Left kidney (tissue), 8 donors: Measurements from ENCODE around the gene KRTAP6-3. TPM values are rescaled to one million over a fixed set of nuclear protein-coding genes. Genes with fewer than 3 reads are reported as not detected.

Experiments
- DNase-seq: peaks from one replicate; pipeline ENCODE4 v3.0.0-alpha.2; 2013
- long read RNA-seq, 8 donors: transcript quantifications; one replicate each; lab custom pipeline, GENCODE V29; 2026
- polyA plus RNA-seq: library from polyadenylated mRNA; unstranded; fragments of 120-200 nt; gene quantifications from one replicate; pipeline ENCODE4 v1.2.1, GENCODE V29; 2013; ENCODE audit not compliant: insufficient read length

KRTAP6-3 gene, protein sequence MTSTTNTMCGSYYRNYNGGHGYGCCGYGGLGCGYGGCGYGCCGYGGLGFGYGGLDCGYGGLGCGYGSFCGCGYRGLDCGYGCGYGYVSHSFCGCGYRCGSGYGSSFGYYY
- not detected for polyA plus RNA-seq
- long read RNA-seq, donor 1, result 0 reads
- long read RNA-seq, donor 2, result 0 reads
- long read RNA-seq, donor 3, result 0 reads
- long read RNA-seq, donor 4, result 0 reads
- long read RNA-seq, donor 5, result 0 reads
- long read RNA-seq, donor 6, result 0 reads
- long read RNA-seq, donor 7, result 0 reads
- long read RNA-seq, donor 8, result 0 reads

DNA sequence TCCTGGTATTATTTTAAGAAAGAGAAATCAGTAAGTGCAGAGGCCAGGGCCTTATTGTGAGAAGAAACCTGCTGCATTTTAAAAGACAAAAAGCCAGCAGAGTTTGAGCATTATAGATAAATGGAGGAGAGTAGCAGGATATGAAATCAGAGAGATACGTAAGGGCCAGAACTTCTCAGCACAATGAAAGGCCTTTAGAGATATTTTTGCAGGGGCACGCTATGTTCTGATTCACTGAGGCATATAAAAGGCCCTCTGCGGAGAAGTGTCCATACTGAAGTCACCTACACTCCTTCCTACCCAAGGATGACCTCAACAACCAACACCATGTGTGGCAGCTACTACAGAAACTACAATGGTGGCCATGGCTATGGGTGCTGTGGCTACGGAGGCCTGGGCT is at the start of gene KRTAP6-3:
KRTAP6-3 (plus strand) TSS at position 301 of the 400 bp plus-strand sequence; CDS start at position 307, 6 bp downstream.
- DNase-seq, result no peak

DNA sequence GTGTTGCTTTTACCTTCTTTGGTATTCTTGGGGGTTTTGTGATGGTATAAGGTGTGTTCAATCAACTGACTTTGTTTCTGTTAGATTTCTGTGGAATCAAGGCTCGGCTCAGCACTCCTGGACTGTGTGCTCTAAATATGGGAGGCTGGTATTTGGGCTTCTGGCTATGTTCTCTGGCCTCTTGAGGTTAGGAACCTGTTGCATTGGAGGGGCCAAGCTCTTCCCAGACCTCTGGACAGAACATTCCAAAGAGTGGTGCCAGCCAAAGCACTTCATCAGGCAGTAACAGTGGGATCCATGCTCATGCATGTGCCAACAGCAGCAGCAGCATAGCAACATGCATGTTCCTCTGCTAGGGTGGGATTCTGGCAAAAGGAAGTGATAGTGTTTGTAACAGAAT is 39.5 kb upstream of the KRTAP6-3 start:
- DNase-seq, result no peak

DNA sequence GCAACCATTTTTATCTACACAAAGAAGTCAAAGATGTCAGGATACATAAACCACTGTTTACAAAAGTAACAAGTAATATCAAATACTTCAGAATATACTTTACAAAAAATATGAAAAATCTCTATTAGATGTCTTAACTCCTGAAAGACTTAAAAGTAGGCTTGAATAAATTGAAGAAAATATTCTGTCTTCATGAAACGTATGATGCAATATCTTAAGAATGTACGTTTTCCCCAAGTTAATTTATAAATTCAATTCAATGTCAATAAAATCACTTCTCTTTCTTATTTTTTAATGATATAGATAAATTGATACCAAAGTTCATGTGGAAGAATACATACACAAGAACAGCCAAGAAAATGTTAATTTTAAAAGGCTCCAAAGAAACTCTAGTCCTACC is 37.1 kb upstream of the KRTAP6-3 start:
- no peak for DNase-seq

DNA sequence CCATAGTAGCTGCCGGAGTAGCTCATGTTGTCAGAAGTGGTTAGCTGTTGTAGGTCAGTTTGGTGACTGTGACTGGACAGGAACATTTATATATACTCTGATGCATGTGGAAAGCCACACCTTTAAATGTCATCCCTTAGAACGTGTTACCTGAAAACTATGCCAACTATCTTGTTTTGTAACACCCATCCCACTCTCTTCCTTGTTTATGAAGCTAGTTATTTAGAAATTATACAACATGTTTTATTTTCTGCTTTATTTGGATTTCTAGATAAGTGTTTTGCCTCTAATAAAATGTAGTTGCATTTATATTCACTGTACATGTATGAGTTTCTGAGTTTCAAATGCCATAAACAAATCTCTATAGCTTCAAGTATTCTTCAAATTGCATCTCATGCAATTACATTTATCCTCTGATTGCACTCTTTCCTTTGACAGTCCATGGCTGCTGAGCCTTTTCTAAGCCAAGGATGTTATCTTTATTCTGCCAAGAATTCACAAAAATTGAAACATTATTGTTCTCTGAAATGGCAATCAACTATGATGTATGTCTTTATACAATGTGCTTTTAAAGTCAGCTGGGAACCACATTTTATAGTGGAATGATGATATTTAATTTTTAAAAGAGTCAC is 30.9 kb upstream of the KRTAP6-3 start, which contains the start of gene KRTAP19-7:
KRTAP19-7 (minus strand) TSS at position 51 of the 632 bp plus-strand sequence; CDS start at position 26, 25 bp downstream.
- no peak for DNase-seq

DNA sequence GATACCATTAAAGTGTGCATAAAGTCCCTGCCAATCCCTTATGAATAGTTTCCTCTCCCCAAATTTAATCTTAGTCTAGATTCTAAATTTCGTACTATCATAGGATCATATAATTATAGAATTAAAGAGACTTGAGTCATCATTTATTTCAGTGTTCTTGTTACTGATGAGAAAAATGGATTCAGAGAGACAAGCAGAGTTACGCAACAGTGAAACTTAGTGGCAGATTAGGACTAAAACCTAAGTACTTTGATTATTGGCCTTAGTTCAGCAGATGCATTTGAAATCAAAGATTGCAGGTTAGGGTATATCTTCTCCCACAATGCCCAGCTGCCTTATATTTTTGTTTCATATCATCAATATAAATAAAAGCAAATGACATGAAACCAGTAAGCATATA is 30.3 kb upstream of the KRTAP6-3 start:
- no peak for DNase-seq

DNA sequence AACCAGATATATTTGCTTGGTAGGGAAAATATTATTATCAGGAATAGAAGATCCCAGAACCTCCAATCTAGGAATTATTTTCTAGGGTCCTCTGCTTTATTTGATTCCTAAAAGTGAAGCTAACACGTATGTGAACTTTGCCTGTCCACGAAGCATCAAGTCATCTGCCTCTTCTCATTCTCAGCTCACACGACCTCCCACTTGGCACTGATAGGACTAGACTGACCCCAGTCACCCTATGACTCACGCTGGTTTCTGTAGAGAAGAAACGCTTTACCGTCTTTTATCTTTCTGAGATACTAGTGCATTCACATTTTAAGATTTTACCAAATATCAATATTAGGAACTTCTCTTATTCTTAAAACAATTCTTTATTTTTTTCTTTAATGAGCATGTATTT is 29.2 kb upstream of the KRTAP6-3 start:
- no peak for DNase-seq

DNA sequence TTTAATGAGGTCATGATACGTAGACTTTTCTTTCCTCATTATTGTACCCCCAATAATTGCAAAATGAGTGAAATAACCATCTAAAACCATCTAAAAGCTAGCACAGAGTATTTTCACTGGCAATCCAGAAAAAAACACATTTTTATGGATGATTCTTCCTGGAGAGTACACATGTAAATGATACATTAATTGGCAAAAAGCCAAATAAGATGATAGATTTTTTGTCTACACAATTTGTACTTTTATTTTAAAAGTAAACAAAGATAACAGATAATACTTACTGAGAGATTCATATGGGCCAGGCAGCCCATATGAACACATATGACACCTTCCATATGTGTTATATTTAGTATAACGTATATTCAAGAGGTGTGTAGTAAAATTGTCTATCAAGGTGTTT is 28.6 kb upstream of the KRTAP6-3 start:
- DNase-seq, result no peak

DNA sequence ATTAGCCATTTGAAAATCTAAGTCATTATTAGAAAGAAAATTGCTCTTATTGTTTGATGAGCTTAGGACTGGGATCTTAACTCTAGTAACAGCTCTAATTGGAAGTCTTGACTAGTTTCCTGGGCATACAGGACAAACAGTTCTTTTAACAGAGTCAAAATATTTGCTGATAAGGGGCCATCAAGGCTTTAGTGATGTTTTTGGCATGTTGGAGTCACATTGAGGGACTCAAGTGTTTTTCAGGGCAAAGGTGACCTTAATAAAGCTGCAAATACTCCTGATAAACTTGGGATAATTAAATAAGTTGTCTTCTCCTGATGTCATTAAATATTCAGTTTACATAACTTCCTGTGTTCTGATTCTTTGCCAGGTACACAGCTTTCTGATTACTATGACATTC is 24.6 kb upstream of the KRTAP6-3 start:
- no peak for DNase-seq

DNA sequence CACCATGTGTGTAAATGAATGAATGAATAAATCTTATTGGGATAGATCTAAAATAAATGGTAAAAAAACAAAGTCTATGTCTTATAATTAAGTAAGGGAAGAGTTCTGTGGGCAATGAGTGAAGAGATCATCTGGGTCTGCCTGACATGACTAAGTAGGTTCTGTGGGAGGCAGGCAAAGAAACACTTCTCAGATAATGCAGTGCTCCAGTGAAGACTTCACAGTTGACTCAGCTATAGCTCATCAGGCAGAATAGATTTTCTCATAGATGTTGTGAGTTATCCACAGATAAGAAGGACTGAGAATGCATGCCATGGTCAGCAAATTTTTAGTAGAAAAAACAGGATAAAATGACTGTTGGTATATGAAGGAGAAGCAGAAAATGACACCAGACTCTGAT is 14.5 kb upstream of the KRTAP6-3 start:
- no peak for DNase-seq

DNA sequence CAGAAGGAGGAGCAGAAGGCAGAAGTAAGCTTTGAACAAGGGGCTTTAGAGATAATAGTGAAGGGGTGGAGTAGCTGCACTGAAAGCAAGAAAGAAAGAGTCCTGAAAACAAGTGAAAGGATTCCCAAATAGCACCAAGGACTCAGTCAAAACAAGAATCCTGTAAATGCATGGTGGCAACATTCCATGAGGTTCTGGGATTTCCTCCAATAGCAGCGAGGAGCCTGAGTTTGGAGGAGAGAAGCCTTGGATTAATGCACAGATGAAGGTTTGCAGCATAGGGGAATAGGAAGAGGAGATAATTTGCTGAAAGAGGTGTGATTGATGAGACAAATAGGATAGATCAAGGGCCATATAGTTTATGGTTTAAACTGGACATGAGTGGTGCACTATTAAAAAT is 12.9 kb upstream of the KRTAP6-3 start:
- DNase-seq, result no peak

DNA sequence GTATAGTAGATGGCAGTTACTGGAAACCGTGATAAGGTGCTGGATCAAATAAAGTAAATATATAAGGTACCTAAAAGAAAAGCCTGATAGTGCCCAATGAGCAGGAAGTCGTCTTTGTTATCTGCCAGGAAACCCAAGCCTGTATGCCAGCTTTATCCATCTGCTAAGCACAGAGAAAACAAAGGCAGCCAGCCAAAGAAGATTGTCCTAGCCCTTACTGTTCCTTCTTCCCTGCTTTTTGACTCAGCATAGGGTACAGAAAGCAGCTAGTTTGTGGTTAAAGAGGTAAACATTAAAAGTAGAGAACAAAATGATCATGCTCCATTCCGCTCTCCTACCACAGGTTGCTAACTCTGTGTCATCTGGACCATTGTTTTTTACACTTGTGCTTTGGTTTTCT is 12.1 kb upstream of the KRTAP6-3 start:
- DNase-seq, result no peak

DNA sequence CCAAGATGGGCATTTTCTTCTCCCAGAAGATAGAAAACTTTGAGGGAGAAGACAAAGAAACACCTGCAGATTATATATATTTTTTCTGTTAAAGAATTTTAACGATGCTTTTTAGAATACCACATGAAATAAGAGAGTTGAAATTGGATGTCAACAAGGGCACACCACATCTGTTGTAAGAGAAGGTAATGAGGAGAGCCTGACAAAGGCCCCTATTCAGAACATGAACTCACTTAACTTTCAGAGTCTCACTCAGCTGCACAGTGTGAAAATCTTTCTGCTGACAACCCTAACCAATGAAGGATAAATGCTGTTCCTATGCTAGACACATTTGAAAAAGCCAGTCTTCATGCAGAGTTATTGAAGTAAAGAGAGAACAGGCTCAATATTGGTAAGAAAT is 9.4 kb upstream of the KRTAP6-3 start:
- DNase-seq, result no peak

DNA sequence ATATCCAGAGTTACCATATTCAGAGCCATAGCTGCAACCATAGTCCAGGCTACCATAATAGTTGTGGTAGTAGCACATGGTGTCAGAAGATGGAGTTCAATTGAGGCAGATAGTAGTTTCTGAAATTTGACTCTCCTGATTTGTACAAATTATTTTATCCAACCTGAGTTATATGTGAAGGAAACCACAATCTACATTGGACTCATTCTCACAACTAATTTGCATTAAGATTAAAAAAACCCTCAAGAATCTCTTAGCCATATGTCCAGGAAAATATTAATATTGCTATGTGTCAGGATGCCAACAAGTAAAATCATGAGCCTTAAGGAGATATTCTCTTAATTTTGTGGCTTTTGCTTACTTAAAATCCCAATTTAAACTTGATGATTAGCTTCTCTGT is 1.9 kb upstream of the KRTAP6-3 start, which contains the start of gene KRTAP22-2:
KRTAP22-2 (minus strand) TSS at position 101 of the 400 bp plus-strand sequence.
- DNase-seq, result no peak

DNA sequence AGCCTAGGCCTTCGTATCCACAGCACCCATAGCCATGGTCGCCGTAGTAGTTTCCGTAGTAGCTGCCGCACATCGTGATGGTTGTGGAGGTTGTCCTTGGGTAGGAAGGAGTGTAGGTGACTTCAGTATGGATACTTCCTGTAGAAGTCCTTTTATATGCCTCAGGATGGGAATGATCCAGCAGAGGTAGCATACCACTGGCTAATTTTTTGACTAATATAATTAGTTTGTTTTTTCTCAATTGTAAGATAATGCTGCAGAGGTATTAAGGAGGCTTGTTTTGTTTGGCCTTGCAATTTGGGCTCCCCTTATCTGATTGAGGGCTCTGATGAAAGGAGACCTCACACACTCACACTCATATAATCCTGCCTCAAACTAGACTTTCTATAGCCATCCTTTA is 6.6 kb downstream of the KRTAP6-3 start, which contains the start of gene KRTAP6-2:
KRTAP6-2 (minus strand) TSS at position 101 of the 400 bp plus-strand sequence; CDS start at position 73, 28 bp downstream.
- no peak for DNase-seq

DNA sequence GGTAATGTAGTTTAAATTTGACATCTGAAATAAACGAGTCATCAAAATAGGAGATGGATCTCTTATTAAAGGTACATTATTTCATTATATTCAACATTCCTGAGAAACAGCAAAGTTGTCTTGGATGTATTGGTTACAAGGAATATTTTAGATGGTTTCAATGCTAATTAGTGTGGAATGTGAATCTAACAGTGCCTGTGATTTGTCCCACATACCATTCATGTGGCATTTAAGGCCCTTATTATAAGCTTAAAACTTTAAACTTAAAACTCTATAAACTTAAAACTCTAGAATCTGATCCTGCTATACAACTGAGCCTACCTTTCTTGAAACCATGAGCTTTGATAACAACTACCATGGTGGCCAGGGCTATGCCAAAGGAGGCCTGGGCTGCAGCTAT is 8.5 kb downstream of the KRTAP6-3 start, which contains the start of gene KRTAP22-1:
KRTAP22-1 (plus strand) TSS at position 301 of the 400 bp plus-strand sequence.
- no peak for DNase-seq

DNA sequence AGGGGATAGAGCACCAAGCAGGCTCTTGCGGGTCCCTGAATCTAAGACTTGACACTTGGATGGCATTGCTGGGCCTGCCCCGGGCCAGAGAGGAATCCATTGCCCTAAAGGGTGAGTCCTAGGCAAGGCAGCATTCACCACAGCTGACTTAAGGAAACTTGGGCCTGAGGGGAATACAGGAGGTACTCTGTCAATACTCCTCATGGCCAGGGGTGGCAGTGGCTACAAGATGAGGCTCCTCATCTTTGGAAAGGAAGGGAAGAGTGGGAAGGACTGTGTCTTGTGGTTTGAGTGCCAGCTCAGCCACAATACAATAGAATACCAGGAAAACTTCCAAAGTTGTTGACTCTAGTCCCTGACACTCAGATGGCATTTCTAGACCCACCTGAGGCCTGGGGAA is 13.7 kb downstream of the KRTAP6-3 start:
- no peak for DNase-seq

DNA sequence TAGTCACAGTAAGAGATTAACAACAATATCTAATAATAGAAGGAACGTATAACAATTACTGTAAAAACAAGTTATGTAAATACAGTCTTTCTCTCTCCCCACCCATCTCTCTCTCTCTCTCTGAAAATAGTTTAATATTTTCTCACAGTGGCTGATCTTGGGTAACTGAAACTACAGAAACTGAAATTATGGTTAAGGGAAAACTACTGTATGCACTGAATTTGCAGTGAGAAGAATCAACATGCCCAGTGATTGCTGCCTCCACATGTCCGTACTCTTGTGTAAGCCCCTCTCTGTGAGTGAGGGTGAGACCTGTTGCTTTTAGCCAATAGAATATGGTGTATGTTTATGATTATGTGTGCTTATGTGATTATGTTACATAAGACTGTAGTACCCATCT is 19.9 kb downstream of the KRTAP6-3 start:
- no peak for DNase-seq

DNA sequence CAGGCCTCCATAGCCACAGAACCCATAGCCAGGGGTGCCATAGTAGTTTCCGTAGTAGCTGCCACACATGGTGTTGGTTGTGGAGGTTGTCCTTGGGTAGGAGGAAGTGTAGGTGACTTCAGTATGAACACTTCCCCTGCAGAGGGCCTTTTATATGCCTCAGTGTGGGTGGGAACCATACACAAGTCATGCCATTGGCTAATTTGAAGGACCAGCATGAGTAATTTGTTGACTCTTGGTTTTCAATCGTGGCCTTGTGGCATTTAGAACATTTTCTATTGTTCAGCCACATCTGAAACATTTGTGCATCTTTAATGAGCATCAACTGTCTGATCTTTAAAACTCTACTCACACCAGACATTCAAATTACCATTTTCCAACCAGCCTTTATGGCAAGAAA is 21.6 kb downstream of the KRTAP6-3 start, which contains the start of gene KRTAP6-1:
KRTAP6-1 (minus strand) TSS at position 95 of the 400 bp plus-strand sequence; CDS start at position 69, 26 bp downstream.
- no peak for DNase-seq

DNA sequence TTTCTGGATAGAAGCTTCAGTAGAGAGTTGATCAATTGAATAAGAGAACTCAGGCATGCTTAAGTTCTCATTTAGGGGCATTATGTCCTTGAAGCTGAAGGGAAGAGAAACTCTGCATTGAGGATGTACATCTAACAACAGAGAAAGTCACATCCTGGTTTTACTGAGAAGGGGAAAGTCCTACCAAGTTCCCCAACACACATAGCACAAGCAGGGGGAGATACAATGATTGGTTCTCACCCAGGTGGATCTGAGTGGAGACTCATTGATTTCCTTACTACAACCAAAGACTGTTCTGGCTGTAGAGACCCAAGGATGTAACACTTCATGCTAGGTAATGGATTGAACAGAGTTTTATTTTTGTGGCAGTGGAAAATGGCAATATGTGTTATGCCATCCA is 23.0 kb downstream of the KRTAP6-3 start:
- DNase-seq, result no peak

DNA sequence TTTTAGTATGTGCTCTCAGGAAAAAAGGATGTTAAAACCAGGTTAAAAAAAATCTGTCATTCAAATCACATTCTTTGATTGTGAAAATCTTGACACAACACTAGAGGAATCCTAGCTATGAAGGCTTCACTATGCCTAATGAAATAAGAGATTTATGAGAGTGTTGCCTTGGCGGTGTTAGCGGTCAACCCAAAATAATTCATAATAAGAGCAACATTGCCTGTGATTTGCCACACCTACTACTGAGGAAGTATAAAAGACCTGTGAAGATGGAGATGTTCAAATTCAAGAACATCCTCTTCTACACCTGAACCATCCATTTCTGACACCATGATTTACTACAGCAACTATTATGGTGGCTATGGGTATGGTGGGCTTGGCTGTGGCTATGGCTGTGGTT is 23.9 kb downstream of the KRTAP6-3 start, which contains the start of gene KRTAP20-1:
KRTAP20-1 (plus strand) TSS at position 301 of the 400 bp plus-strand sequence; CDS start at position 331, 30 bp downstream.
- no peak for DNase-seq

DNA sequence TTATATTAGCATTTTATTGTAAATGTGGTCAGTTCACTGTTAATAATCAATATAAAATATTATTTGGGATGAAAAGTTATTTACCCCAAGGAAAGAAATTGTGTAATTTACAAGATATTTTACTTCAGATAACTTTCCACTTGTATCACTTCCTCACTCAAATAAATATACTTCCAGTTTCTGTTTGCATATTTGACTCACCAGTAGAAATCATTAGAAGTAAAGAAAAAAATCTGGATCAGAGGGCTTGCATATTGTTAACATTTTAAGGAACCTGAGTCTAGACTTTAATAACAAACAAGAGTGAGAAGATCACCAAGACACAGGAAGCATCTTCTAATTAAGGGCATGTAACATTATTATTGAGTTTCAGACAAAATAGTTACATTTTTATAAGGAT is 27.8 kb downstream of the KRTAP6-3 start:
- DNase-seq, result no peak

DNA sequence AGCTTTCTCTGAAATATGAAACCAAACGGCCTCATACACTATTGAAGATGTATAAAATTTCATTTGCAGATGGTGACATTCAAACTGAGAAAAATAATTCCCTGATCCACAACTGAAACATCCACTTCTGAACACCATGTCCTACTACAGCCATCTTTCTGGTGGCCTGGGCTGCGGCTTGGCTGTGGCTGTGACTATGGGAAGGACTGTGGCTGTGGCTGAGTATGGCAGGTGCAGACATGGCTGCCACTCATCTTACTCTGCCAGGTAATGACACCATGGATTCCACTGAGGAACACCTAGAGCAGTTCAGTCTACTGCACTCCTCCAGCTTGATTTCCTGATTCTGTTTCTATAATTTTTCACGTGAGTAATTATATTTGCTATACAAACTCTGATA is 28.3 kb downstream of the KRTAP6-3 start, which contains the start of gene KRTAP20-4:
KRTAP20-4 (plus strand) TSS at position 106 of the 400 bp plus-strand sequence.
- no peak for DNase-seq

DNA sequence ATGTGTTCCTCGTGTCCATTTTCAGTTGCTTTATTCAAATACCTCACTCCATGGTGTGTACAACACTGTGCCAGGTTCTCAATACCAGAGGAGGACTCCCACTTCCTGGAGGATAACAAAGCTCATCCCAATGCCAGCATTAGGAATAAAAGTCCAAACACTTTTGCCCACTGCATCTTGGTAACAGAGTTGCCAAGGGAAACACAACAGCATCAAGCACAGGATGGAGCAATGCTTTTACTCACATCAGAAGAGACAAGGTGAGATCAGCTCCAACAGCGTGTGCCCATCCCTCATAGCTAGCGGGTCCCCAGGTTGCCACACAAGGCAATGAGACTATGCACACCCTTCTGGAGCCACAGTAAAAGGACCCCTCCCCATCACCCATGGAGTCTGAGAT is 31.1 kb downstream of the KRTAP6-3 start:
- DNase-seq, result no peak
